GM21825 (cell line): Measurements from ENCODE around the gene ZNG1B.
"Not testable (repeated sequence)": the region's sequence is repeated elsewhere in the genome, so short reads cannot be mapped to it uniquely, and the experiment has no call there.

Source experiments
- ATAC-seq: cut with Tn5 transposase; IDR thresholded peaks from one replicate; pipeline ENCODE4 v1.9.1; 2021; ENCODE audit warnings: mild to moderate bottlenecking, moderate library complexity; ENCODE audit not compliant: unreplicated experiment

The ZNG1B gene

GRCh38 chr2:113437508-113438465 is at the start of gene ZNG1B:
TSS of gene ZNG1B (plus strand) at chr2:113437691. CDS start at chr2:113437869, 178 bp downstream.
- ATAC-seq = not testable (repeated sequence)

DNA sequence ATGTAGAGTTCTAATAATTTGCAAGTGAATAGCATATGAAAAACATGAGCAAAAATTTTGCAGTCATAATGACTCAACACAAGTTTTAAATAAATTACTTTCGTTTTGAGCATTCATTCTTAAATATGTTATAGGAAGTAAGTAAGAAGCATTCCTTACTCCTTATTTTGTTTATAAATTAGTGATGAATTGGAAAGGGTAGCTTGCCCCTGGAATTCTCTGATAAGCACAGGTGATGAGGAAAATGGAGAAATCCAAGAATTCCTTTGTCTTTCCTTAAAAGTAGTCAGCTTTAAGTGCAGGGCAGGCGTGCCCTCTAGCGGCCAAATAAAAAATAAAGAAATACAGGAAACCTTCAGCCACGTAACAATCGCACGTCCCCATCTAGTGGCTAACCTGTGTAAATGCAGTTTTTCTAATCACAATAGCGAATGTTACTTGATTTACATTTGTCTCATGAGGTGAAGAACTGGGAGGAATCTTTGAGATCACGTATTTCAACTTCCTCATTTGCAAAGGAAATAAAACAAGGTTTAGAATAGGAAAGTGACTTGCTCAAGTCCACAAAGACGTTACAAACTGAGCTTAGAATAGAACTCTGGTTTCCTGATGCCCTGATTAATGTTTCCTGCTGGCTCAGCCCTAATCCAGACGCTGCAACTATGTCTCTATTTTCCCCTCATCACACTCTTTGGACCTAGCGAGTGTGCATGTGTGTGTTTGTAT is 47.2 kb upstream of the ZNG1B start:
- ATAC-seq = peak; percentile 75

- ATAC-seq = no peak
Observed at GRCh38 chr2:113391073-113391472, 46.4 kb upstream of the ZNG1B start.

DNA sequence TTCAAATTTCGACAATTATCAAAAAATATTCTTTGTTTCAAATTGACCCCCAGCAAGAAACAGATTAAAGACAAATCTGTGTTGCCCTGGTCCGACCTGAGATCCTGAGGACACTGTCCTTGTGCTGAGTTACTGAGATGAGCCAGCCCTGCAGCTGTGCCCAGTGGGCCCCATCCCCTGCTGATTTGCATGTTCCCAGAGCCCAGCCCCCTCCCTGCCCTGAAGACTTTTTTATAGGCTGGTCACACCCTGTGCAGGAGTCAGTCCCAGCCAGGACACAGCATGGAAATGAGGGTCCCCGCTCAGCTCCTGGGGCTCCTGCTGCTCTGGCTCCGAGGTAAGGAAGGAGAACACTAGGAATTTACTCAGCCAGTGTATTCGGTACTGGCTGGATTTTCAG is 31.4 kb upstream of the ZNG1B start:
- ATAC-seq = no peak

GRCh38 chr2:113407446-113408099 is 29.9 kb upstream of the ZNG1B start:
- no peak for ATAC-seq

DNA sequence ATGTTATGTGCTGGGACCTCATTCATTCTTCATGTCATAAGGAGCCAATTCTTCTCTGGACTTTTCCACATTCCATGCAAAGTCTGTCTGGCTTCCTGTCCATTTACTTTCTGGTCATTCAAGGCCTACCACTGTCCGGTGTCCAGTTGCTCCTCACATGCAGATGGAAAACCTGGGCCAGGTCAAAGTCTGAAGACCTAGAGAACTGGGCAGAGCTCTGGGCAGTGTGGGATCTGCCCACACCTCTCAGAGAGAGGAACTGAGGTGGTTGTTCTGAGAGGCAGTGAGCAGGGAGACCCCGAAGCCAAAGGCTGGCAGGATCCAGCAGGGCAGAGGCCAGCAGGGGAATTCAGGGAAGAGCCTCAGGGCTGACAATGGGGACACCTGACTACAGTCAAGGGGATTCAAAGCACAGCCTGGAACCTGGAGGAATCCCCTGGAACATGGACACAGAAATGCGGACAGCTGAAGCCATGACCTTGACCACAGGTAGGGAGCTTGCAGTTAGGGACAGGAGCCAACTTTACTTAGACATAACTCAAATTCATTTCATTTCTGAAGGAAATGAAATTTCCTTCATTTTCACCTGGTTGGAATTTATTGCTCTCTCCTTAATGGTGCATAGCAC is 25.7 kb upstream of the ZNG1B start:
- ATAC-seq = not testable (repeated sequence)

DNA sequence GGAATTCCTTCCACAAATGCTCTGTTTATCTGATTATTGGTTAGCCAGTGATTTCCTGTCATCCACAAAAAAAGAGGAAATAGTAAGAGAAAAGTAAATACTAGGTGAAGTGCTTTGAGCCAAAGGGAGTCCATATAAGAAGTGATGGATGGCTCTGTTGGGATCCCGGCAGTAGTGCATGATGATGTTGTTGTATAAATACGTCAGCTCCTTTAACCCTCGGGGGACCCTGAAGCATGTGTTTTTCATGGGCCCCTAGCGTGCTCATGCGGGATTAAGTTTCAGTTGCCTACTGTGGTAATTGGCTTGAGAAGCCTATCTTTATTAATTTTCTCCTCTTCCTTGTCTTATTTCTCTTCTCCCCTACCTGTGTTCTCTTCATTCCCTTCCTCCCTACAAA is 24.7 kb upstream of the ZNG1B start:
- not testable (repeated sequence) for ATAC-seq

DNA sequence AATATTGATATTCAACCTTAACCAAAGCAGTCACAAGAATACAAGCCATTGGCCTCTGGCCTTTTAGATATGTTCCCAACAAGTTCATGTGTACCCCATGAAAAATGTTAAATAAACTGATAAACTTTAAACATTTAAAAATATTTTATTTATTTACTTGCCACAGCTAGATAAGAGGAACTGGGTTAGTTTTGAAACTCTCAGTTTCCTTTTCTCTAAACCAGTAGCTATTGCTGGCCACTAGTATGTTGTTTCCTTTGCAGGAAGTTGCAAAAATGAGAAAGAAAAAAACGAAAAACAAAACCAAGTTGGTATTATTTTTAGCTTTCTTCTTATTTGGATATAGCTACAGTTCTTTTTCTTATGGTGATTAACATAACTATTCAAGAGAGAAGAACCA is 5.7 kb upstream of the ZNG1B start:
- ATAC-seq = not testable (repeated sequence)

DNA sequence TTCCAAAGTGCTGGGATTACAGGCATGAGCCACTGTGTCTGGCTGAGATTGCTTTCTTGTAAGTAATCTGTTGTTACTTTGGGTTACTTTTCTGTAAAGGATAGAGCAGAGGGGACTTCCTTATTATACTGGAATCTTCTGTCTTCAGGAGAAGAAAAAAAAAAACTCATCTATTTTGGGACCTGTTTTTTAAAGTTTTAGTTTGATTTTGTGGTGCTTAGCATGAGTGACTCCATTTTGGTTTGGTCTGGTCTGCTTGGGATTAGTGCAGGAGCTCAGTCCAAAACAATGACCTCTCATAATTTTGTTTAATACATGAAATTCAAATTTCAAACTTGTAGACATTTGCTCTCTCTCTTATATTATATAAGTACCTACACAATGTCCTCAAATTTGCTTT is 4.0 kb upstream of the ZNG1B start:
- not testable (repeated sequence) for ATAC-seq

GRCh38 chr2:113465770-113466169 is 28.3 kb downstream of the ZNG1B start:
- ATAC-seq = not testable (repeated sequence)

GRCh38 chr2:113476688-113477368 is 39.3 kb downstream of the ZNG1B start:
- not testable (repeated sequence) for ATAC-seq

DNA sequence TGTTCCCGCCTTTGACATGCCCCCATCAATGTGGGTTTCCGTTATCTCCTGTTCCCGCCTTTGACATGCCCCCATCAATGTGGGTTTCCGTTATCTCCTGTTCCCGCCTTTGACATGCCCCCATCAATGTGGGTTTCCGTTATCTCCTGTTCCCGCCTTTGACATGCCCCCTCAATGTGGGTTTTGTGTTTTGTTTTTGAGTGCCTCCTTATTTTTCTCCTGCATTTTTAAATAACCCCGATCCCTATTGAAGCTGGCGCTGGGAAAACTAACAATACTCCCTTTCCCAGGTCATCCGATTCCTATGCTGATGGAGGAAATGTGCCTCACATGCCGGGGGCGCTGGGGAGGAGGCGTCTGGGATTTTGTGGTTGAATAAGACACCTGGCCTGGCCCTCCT is 59.0 kb downstream of the ZNG1B start:
- not testable (repeated sequence) for ATAC-seq

DNA sequence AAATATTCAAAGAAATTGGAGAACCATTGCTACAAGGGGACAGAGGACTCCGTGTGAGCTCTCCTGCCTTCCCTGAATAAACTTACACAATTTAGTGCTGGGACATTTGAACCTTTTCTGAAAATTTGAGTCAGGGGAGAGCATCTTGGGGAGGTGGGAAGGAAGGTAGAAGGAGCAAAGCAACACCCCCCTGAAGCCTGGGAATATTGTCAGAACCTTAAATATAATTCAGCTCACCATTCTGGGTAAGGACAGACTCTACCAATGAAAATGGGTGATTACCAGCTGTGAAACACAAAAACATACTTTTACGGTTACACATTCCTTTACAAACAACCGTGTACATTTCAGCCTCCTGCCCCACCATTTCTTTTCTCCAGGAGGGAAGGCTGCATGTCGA is 60.9 kb downstream of the ZNG1B start, which contains the start of gene FOXD4L1:
TSS of gene FOXD4L1 (plus strand) at position 301 of the 400 bp plus-strand sequence. CDS start 592 bp downstream, outside the sequence.
- ATAC-seq = not testable (repeated sequence)

DNA sequence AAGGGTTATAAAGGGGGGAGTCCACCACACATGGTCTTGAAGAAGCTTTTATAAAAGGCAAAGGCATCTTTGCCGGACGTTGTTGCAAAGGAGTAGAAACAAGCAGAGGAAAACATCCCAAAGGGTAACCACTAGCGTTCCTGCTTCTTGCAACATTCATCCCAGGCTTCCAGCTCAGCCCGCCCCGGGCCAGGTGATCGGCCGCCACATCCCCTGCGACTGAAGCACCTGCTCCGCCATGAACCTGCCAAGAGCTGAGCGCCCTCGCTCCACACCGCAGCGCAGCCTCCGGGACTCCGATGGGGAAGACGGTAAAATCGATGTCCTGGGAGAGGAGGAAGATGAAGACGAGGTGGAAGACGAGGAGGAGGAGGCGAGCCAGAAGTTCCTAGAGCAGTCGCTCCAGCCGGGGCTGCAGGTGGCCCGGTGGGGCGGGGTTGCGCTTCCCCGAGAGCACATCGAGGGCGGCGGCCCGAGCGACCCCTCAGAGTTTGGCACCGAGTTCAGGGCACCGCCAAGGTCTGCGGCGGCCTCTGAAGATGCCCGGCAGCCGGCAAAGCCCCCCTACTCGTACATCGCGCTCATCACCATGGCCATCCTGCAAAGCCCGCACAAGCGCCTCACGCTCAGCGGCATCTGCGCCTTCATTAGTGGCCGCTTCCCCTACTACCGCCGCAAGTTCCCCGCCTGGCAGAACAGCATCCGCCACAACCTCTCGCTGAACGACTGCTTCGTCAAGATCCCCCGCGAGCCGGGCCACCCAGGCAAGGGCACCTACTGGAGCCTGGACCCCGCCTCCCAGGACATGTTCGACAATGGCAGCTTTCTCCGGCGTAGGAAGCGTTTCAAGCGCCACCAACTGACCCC is 61.8 kb downstream of the ZNG1B start:
- ATAC-seq = not testable (repeated sequence)

DNA sequence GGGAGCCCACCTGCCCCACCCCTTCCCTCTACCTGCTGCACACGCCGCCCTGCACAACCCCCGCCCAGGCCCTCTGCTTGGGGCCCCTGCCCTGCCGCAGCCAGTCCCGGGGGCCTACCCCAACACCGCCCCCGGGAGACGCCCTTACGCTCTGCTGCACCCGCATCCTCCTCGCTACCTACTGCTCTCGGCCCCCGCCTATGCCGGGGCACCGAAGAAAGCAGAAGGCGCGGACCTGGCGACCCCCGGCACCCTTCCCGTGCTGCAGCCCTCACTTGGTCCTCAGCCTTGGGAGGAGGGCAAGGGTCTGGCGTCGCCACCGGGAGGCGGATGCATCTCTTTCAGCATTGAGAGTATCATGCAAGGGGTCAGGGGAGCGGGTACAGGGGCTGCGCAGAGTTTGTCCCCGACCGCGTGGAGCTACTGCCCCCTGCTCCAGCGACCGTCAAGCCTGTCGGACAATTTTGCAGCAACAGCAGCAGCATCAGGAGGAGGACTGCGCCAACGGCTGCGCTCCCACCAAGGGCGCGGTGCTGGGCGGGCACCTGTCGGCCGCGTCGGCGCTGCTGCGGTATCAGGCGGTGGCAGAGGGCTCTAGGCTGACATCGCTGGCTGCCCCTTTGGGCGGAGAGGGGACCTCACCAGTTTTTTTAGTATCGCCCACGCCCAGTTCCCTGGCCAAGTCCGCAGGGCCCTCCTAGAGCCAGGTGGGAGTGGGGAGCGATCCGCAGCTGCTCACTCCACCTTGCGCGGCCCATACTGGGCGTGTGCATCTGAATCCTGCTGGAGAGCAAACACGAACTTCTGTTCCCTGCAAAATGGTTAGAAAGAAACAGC is 62.6 kb downstream of the ZNG1B start:
- not testable (repeated sequence) for ATAC-seq

DNA sequence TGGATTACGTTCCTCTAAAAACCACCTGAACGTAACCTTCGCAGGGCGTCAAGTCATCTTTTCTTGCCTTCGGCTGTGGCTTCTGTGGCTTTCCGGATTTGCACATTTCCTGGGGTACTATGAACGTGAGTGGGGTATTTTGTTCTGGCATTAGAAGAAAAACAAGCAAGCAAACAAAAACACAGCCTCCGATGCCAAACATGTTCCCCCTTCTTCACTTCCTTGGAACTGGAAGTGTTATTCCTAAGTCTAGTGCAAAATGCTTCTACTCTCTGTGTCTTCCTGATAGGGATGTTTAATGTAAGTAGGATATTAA is 63.2 kb downstream of the ZNG1B start:
- not testable (repeated sequence) for ATAC-seq

- peak; percentile 18 for ATAC-seq
Observed at GRCh38 chr2:113502216-113503093, 65.0 kb downstream of the ZNG1B start.
